Measurements from ENCODE around the gene EOLA2. TPM values are rescaled to one million over a fixed set of nuclear protein-coding genes. Genes with fewer than 3 reads are reported as not detected.

Gene EOLA2
- total and polyA plus RNA-seq, 2 donors (not counting 3 experiments of a cell fraction or from before 2014, with no cell fraction given) = 24.3 to 33.0 TPM

- H3K27ac ChIP-seq (ENCODE audit: insufficient read depth, low read depth, low read length) = no peak overlapping the region
- no peaks in the 10 kb centered on the region for H3K36me3 ChIP-seq (ENCODE audit: control insufficient read depth in 2 of 2, extremely low read depth in 1 of 2, insufficient read depth in 2 of 2, low read length in 2 of 2)
- no peaks in the 10 kb centered on the region for H3K79me2 ChIP-seq (ENCODE audit: control insufficient read depth, insufficient read depth, low read length)
- peaks cover 0 to 1% of the 10 kb centered on the region in 2 experiments for H3K27me3 ChIP-seq (ENCODE audit: control insufficient read depth in 2 of 2, insufficient read depth in 2 of 2, low read length in 2 of 2)
- no peaks in the 10 kb centered on the region for H3K9me3 ChIP-seq (replicated peaks; ENCODE audit: control insufficient read depth, insufficient read depth, low read length)
- H3K9me1 ChIP-seq (replicated peaks; ENCODE audit: control insufficient read depth, extremely low read depth, insufficient read depth, low read length) = no peaks in the 10 kb centered on the region
- H3K4me3 ChIP-seq (replicated peaks in 1 of 3; ENCODE audit: insufficient read depth in 1 of 3, low read depth in 1 of 3, low read length in 3 of 3) = no peak overlapping the region
- H4K20me1 ChIP-seq (replicated peaks; ENCODE audit: control insufficient read depth, extremely low read depth, insufficient read depth, low read length) = no peaks in the 10 kb centered on the region
- no peak overlapping the region for H2AFZ ChIP-seq (ENCODE audit: low read depth, low read length)
- POLR2A ChIA-PET = no interaction called here
- dilution Hi-C loops (cut with MboI; ENCODE audit: extremely low pct_ligation_motif_present, low sequenced_read_pairs) (no loop called here), intact Hi-C loops (cut with micrococcal nuclease) (no loop called here)
- no peak for FAIRE-seq
- no TSS peak for BruUV-seq (replicated peaks)
- TF ChIP-seq, protein P1, sequence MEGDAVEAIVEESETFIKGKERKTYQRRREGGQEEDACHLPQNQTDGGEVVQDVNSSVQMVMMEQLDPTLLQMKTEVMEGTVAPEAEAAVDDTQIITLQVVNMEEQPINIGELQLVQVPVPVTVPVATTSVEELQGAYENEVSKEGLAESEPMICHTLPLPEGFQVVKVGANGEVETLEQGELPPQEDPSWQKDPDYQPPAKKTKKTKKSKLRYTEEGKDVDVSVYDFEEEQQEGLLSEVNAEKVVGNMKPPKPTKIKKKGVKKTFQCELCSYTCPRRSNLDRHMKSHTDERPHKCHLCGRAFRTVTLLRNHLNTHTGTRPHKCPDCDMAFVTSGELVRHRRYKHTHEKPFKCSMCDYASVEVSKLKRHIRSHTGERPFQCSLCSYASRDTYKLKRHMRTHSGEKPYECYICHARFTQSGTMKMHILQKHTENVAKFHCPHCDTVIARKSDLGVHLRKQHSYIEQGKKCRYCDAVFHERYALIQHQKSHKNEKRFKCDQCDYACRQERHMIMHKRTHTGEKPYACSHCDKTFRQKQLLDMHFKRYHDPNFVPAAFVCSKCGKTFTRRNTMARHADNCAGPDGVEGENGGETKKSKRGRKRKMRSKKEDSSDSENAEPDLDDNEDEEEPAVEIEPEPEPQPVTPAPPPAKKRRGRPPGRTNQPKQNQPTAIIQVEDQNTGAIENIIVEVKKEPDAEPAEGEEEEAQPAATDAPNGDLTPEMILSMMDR (IDR thresholded peaks at IDR 0.05; ENCODE audit: extremely low read depth in 1 of 2, insufficient read depth in 1 of 2, low read depth in 1 of 2, low read length in 2 of 2) = no peak
- TF ChIP-seq JUN (IDR thresholded peaks at IDR 0.05; ENCODE audit: borderline replicate concordance, insufficient read depth, insufficient read length, low read depth) = no peak
- no peak for TF ChIP-seq MYC (IDR thresholded peaks at IDR 0.05; ENCODE audit: low read depth, low read length)
- TF ChIP-seq FOS (IDR thresholded peaks at IDR 0.05; ENCODE audit: borderline replicate concordance, insufficient read depth, low read length) = no peak
- TF ChIP-seq POLR2AphosphoS5 (IDR thresholded peaks at IDR 0.05; ENCODE audit: insufficient read depth, low read depth, low read length) = no peak
- TF ChIP-seq, protein P2, sequence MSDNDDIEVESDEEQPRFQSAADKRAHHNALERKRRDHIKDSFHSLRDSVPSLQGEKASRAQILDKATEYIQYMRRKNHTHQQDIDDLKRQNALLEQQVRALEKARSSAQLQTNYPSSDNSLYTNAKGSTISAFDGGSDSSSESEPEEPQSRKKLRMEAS (IDR thresholded peaks at IDR 0.05; ENCODE audit: insufficient read depth, insufficient read length) = no peak
- TF ChIP-seq EZH2 (IDR thresholded peaks at IDR 0.05; ENCODE audit: borderline replicate concordance, low read depth, low read length, severe bottlenecking) = no peak
- H3K9ac ChIP-seq (replicated peaks; ENCODE audit: extremely low read depth, insufficient read depth, low read length) = no peak overlapping the region
- CTCF ChIA-PET = no interaction called here
- peak overlapping the region; percentile 28 for H3K4me2 ChIP-seq (ENCODE audit: insufficient read depth, low read length)
- DNase-seq (ENCODE audit: low read depth, low spot score) = peak; percentile 1
- no peaks in the 10 kb centered on the region for H3K4me1 ChIP-seq (ENCODE audit: control insufficient read depth, extremely low read depth, insufficient read depth, low read length)
Observed at GRCh38 chrX:149903889-149904748, 34.2 kb downstream of the EOLA2 start.
